GM12891 (cell line): ENCODE data around the gene RFXANK.

Source experiments
- POLR2A ChIP-seq: IDR thresholded peaks from 2 replicates; pipeline ENCODE4 v1.6.1; 2011; ENCODE audit warnings: low read depth, low read length, control low read depth
- POLR2AphosphoS5 ChIP-seq: IDR thresholded peaks from 2 replicates; pipeline ENCODE4 v1.6.1; 2011; ENCODE audit warnings: low read depth, low read length, control low read depth
- SPI1 ChIP-seq: IDR thresholded peaks from 2 replicates; pipeline ENCODE4 v1.6.1; 2011; ENCODE audit warnings: low read depth, low read length, control low read depth
- TAF1 ChIP-seq: IDR thresholded peaks from 2 replicates; pipeline ENCODE4 v1.6.1; 2011; ENCODE audit warnings: low read depth, low read length, control low read depth

GRCh38 chr19:19192910-19193423 lies 909 bp downstream of the RFXANK start:
- TF ChIP-seq SPI1 (no peak), POLR2A (peak; percentile 51; the same call in 1 of the 2 replicates), TAF1 (0 out of 2 replicates have a peak, but pooled peaks have one; percentile 32), POLR2AphosphoS5 (no peak)
